Lower leg skin (tissue), 3 donors: ENCODE data around the gene LNPEP.

Experiments
- POLR2A ChIP-seq, 2 donors: fragments of 450-650 bp; IDR thresholded peaks; one replicate each; pipeline ENCODE4 v1.6.1; 2016 to 2017; ENCODE audit warnings: antibody characterized with exemption in 2 of 2, mild to moderate bottlenecking in 1 of 2, moderate library complexity in 1 of 2
- TF ChIP-seq, protein P1 (sequence below), 3 donors: fragments of 450-650 bp; IDR thresholded peaks; one replicate each; pipeline ENCODE4 v1.5.1; 2016; ENCODE audit warnings: antibody characterized with exemption in 3 of 3, mild to moderate bottlenecking in 3 of 3, moderate library complexity in 2 of 3

DNA sequence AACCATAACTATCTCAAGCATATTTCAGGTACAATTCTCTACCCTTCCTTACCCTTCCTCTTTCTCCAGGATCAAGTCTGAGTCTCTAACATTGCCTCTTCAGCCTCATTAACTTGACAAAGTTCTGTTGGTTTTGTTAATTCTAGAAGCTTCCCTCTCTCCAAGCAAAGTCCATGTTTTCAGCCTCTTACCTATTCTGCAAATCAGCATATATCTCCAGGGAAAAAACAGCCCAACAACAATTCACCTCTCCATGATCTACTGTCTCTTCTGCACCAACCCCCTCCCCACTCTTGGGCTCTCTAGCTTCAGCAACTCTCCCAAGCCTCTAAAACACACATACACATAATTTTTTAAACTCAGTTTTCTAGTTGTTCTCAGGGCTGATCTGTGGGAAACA lies 134.4 kb downstream of the LNPEP start:
- TF ChIP-seq, protein P1, sequence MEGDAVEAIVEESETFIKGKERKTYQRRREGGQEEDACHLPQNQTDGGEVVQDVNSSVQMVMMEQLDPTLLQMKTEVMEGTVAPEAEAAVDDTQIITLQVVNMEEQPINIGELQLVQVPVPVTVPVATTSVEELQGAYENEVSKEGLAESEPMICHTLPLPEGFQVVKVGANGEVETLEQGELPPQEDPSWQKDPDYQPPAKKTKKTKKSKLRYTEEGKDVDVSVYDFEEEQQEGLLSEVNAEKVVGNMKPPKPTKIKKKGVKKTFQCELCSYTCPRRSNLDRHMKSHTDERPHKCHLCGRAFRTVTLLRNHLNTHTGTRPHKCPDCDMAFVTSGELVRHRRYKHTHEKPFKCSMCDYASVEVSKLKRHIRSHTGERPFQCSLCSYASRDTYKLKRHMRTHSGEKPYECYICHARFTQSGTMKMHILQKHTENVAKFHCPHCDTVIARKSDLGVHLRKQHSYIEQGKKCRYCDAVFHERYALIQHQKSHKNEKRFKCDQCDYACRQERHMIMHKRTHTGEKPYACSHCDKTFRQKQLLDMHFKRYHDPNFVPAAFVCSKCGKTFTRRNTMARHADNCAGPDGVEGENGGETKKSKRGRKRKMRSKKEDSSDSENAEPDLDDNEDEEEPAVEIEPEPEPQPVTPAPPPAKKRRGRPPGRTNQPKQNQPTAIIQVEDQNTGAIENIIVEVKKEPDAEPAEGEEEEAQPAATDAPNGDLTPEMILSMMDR (IDR thresholded peaks at IDR 0.05) = no peak
- TF ChIP-seq POLR2A (IDR thresholded peaks at IDR 0.05) = no peak
